ENCODE measurements around the gene PPP1R9B.

The PPP1R9B gene

GRCh38 chr17:50155115-50155819, 4.8 kb upstream of the PPP1R9B start:
- no peak for DNase-seq

GRCh38 chr17:50154604-50155003, 4.1 kb upstream of the PPP1R9B start:
- DNase-seq, result no peak

- DNase-seq, result no peak
These were observed 3.4 kb upstream of the PPP1R9B start for GRCh38 chr17:50153650-50154575.

- DNase-seq, result no peak
These were observed 2.3 kb upstream of the PPP1R9B start for GRCh38 chr17:50152736-50153135.

GRCh38 chr17:50151937-50152547, 1.6 kb upstream of the PPP1R9B start:
- DNase-seq, result peak; percentile 92

- DNase-seq, result peak; percentile 95
These were observed 812 bp upstream of the PPP1R9B start for GRCh38 chr17:50151041-50151936.

GRCh38 chr17:50149417-50150353, 792 bp downstream of the PPP1R9B start:
- peak; percentile 57 for DNase-seq

GRCh38 chr17:50149091-50149416, 1.4 kb downstream of the PPP1R9B start:
- DNase-seq, result no peak

GRCh38 chr17:50148226-50149090, 2.0 kb downstream of the PPP1R9B start:
- DNase-seq, result peak; percentile 64

GRCh38 chr17:50147841-50148225, 2.6 kb downstream of the PPP1R9B start:
- no peak for DNase-seq

- DNase-seq, result no peak
These were observed 3.4 kb downstream of the PPP1R9B start for GRCh38 chr17:50146927-50147665.

GRCh38 chr17:50146230-50146926, 4.1 kb downstream of the PPP1R9B start:
- no peak for DNase-seq

GRCh38 chr17:50145532-50146229, 4.8 kb downstream of the PPP1R9B start:
- no peak for DNase-seq

- no peak for DNase-seq
These were observed 5.5 kb downstream of the PPP1R9B start for GRCh38 chr17:50144845-50145531.

- DNase-seq, result no peak
These were observed 6.1 kb downstream of the PPP1R9B start for GRCh38 chr17:50144355-50144754.

- no peak for DNase-seq
These were observed 6.9 kb downstream of the PPP1R9B start for GRCh38 chr17:50143461-50144176.

- DNase-seq, result no peak
These were observed 8.7 kb downstream of the PPP1R9B start for GRCh38 chr17:50141745-50142110.
